ENCODE data around the gene PATL1.
"Not testable (repeated sequence)": the region's sequence is repeated elsewhere in the genome, so short reads cannot be mapped to it uniquely, and the experiment has no call there.

The PATL1 gene

DNA sequence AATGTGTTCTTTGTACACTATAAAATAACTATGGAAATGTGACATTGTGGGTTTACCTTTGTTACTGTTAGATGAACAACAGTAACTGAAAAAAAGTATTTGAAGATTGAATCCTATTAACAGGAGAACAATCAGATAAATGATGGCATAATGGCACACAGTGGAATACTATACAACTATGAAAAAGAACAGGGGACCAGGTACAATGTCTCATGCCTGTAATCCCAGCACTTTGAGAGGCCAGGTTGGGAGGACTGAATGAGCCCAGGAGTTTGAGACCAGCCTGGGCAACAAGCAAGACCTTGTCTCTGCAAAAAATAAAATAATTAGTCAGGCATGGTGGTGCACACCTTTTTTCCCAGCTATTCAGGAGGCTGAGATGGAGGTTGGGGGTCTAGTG is 38.8 kb downstream of the PATL1 start:
- DNase-seq: no peak
- Histone ChIP-seq H3K27me3 (ENCODE audit: insufficient read depth, low read depth, severe bottlenecking) (no peaks in the 10 kb centered on the region), H3K36me3 (no peaks in the 10 kb centered on the region), H3K4me3 (ENCODE audit: low read depth, low read length) (no peak overlapping the region), H3K27ac (no peak overlapping the region), H3K9me3 (ENCODE audit: severe bottlenecking) (no peaks in the 10 kb centered on the region)
- no peak for TF ChIP-seq CTCF (IDR thresholded peaks at IDR 0.05; ENCODE audit: low read depth, low read length)

GRCh38 chr11:59626969-59627368 is 41.9 kb downstream of the PATL1 start:
- H3K36me3 ChIP-seq; H3K27me3 ChIP-seq (ENCODE audit: insufficient read depth, low read depth, severe bottlenecking); H3K4me3 ChIP-seq (ENCODE audit: low read depth, low read length); DNase-seq; H3K9me3 ChIP-seq (ENCODE audit: severe bottlenecking); H3K27ac ChIP-seq: not testable (repeated sequence)

DNA sequence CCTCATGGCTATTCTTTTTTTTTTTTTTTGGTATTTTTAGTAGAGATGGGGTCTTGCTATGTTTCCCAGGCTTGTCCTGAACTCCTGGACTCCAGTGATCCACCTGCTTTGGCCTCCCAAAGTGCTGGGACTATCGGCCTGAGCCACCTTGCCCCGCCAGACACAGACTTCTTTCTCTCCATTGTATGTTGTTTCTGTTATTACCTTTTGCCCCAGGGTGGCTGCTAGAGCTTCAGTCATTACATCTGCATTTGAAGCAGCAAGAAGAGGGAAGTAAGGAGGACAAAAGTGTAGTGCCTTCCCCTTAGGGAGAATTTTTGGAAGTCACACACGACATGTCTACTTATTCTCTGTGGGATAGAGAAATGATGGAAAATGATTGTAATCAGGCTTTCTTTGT is 43.1 kb downstream of the PATL1 start:
- H3K9me3 ChIP-seq (ENCODE audit: severe bottlenecking): no peaks in the 10 kb centered on the region
- no peaks in the 10 kb centered on the region for H3K27me3 ChIP-seq (ENCODE audit: insufficient read depth, low read depth, severe bottlenecking)
- no peaks in the 10 kb centered on the region for H3K36me3 ChIP-seq
- H3K27ac ChIP-seq: no peak overlapping the region
- DNase-seq: no peak
- TF ChIP-seq CTCF (IDR thresholded peaks at IDR 0.05; ENCODE audit: low read depth, low read length): no peak
- no peak overlapping the region for H3K4me3 ChIP-seq (ENCODE audit: low read depth, low read length)

GRCh38 chr11:59617876-59618275 is 51.0 kb downstream of the PATL1 start:
- no peak for TF ChIP-seq CTCF (IDR thresholded peaks at IDR 0.05; ENCODE audit: low read depth, low read length)
- Histone ChIP-seq H3K27me3 (ENCODE audit: insufficient read depth, low read depth, severe bottlenecking) (no peaks in the 10 kb centered on the region), H3K9me3 (ENCODE audit: severe bottlenecking) (no peaks in the 10 kb centered on the region), H3K4me3 (ENCODE audit: low read depth, low read length) (no peak overlapping the region), H3K36me3 (peaks cover 10% of the 10 kb centered on the region), H3K27ac (no peak overlapping the region)
- DNase-seq: no peak

DNA sequence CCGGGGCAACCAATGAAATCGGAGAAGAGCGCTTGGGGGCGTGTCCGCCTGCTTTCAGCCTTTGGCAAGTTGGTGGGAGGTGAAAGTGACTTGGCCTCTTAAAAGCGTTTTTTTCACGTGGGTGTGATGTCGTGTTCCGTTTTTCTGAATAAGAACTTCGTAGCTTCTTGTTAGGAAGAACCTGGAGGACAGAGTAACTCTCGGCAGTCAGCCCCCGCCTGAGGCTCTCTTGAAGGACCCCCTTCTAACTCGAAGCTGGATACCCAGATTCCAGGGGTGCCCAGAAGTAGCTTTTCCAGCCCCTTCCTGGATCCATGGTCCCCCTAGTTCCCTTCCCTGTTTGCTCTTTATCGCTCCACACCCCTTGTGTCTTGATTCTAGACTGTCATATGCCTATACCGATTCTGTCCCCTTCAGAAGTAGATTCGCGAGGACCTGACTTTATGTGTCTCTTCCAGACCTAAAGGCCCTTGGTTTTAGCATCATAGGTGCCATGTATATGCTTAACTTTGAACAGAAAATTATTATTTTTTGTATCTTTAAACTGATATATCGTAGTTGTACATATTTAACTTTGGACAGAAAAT is 52.3 kb downstream of the PATL1 start:
- no peak for DNase-seq
- H3K36me3 ChIP-seq: peaks cover 13% of the 10 kb centered on the region
- no peaks in the 10 kb centered on the region for H3K9me3 ChIP-seq (ENCODE audit: severe bottlenecking)
- H3K4me3 ChIP-seq (ENCODE audit: low read depth, low read length): peak overlapping the region; percentile 72
- H3K27ac ChIP-seq: peak overlapping the region; percentile 52
- TF ChIP-seq CTCF (IDR thresholded peaks at IDR 0.05; ENCODE audit: low read depth, low read length): no peak
- no peaks in the 10 kb centered on the region for H3K27me3 ChIP-seq (ENCODE audit: insufficient read depth, low read depth, severe bottlenecking)

- DNase-seq: peak; percentile 99
- H3K27ac ChIP-seq: peak within 1 kb of the TSS; percentile 82
- no peaks in the 10 kb centered on the region for H3K27me3 ChIP-seq (ENCODE audit: insufficient read depth, low read depth, severe bottlenecking)
- H3K9me3 ChIP-seq (ENCODE audit: severe bottlenecking): no peaks in the 10 kb centered on the region
- peak within 1 kb of the TSS; percentile 72 for H3K4me3 ChIP-seq (ENCODE audit: low read depth, low read length)
- TF ChIP-seq CTCF (IDR thresholded peaks at IDR 0.05; ENCODE audit: low read depth, low read length): no peak
- peaks cover 13% of the 10 kb centered on the region for H3K36me3 ChIP-seq
These were observed 53.0 kb downstream of the PATL1 start, which contains the start of gene OSBP for GRCh38 chr11:59615637-59616395. OSBP (minus strand) TSS chr11:59615774; CDS start chr11:59615664, 110 bp downstream.

Data from WERI-Rb-1 (cell line).